Activated B cell treated with CpG ODN at 0.5 μM for 24 hours (primary cell): ENCODE results near the gene C5orf58. TPM values are rescaled to one million over a fixed set of nuclear protein-coding genes. Genes with fewer than 3 reads are reported as not detected.

ENCODE experiments used
- ATAC-seq: fragments of 200-7000 bp; cut with Tn5 transposase; one replicate; pipeline ENCODE4 v1.10.0; 2021; ENCODE audit warnings: low read depth, mild to moderate bottlenecking, moderate library complexity
- CTCF ChIA-PET: fragments of 350-600 bp; sonication (Branson Sonifier 250); formaldehyde crosslinking; loops from one replicate; lab custom pipeline; 2021; ENCODE audit warnings: antibody characterized with exemption; lab: Charles Lee
- POLR2A ChIA-PET: fragments of 350-600 bp; sonication (Branson Sonifier 250); formaldehyde crosslinking; loops from one replicate; lab custom pipeline; 2021; ENCODE audit warnings: antibody characterized with exemption; lab: Charles Lee
- DNase-seq: peaks from one replicate; pipeline ENCODE4 v3.0.0; 2022
- H3K27ac Mint-ChIP-seq: one replicate; pipeline ENCODE4 v1.8.0; 2020; ENCODE audit warnings: mixed read lengths
- H3K27me3 Mint-ChIP-seq: one replicate; pipeline ENCODE4 v1.8.0; 2021; ENCODE audit warnings: mixed read lengths
- H3K36me3 Mint-ChIP-seq: one replicate; pipeline ENCODE4 v1.8.0; 2021; ENCODE audit warnings: low read depth, mixed read lengths
- H3K4me1 Mint-ChIP-seq: one replicate; pipeline ENCODE4 v1.8.0; 2021; ENCODE audit warnings: mixed read lengths
- H3K4me3 Mint-ChIP-seq: one replicate; pipeline ENCODE4 v1.8.0; 2020; ENCODE audit warnings: mild to moderate bottlenecking, mixed read lengths
- H3K9me3 Mint-ChIP-seq: one replicate; pipeline ENCODE4 v1.8.0; 2020; ENCODE audit warnings: mixed read lengths
- intact Hi-C: fragments of 100-400 bp; cut with micrococcal nuclease; formaldehyde crosslinking; loops from one replicate; pipeline ENCODE4 v1.15.1; 2024
- total RNA-seq: library from RNA; stranded (reverse); gene quantifications from 2 replicates; pipeline ENCODE4 v1.2.3, GENCODE V29; 2022
- TF ChIP-seq, protein P1 (sequence below): fragments of 200-600 bp; IDR thresholded peaks from one replicate; pipeline ENCODE4 v1.8.0; 2022; ENCODE audit warnings: antibody characterized with exemption, mild to moderate bottlenecking

C5orf58 gene
- total RNA-seq, 1 donor from 2014 or later: not detected

DNA sequence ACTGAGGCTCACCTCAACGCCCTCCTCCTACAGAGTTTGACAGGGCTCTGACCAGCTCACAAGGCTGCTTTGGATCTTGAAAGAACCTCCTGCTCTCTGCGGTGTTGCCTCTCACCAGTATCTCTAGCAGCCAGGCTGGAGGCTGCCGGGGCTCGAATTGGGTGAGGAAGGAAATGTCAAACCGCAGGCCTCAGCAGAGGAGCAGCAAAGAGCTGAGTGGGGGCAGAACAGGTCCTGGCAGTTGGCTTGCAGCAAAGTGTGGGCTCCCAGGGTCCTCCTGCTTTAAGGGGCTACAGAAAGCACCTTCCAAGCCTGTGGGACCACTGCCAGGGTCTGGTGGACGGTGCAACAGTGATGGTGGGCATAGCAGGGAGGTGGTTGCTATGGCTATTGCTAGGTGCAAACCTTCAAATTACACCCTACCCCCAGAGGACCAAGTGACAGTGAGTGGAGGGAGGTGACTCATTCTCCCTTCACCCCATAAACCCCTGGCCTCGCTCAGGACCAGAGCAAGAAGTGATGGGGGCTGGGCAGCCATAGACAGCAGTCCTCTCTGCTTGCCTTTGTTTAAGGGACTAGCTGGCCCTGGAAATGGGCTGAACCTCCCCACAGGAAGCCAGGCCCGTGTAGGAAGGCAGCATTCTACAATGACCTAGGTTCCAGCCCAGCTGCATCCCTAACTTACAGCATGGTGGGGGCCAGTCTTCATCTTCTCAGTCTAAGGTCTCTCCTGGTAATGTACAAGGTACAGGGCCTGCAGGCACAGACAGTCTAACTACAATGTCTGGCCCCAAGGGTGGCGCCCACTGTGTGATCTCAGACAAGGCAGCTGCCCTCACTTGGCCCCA is 46.0 kb downstream of the C5orf58 start:
- DNase-seq: peak; percentile 62
- H3K27me3 Mint-ChIP-seq: no peaks in the 10 kb centered on the region
- peak overlapping the region; percentile 95 for H3K27ac Mint-ChIP-seq
- POLR2A ChIA-PET: interaction anchor here (0.6 to 4.5 kb wide), 8 partner anchors 9 to 61 kb away, joined by 3 to 69 read pairs (median 8); partner anchors contain the start of gene LCP2
- intact Hi-C loops: loop anchor here (1.0 to 5.0 kb wide), 4 partner anchors 14 to 697 kb away; partner anchors contain the start of genes LCP2 and SPDL1
- TF ChIP-seq, protein P1, sequence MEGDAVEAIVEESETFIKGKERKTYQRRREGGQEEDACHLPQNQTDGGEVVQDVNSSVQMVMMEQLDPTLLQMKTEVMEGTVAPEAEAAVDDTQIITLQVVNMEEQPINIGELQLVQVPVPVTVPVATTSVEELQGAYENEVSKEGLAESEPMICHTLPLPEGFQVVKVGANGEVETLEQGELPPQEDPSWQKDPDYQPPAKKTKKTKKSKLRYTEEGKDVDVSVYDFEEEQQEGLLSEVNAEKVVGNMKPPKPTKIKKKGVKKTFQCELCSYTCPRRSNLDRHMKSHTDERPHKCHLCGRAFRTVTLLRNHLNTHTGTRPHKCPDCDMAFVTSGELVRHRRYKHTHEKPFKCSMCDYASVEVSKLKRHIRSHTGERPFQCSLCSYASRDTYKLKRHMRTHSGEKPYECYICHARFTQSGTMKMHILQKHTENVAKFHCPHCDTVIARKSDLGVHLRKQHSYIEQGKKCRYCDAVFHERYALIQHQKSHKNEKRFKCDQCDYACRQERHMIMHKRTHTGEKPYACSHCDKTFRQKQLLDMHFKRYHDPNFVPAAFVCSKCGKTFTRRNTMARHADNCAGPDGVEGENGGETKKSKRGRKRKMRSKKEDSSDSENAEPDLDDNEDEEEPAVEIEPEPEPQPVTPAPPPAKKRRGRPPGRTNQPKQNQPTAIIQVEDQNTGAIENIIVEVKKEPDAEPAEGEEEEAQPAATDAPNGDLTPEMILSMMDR: no peak
- H3K4me3 Mint-ChIP-seq: peak overlapping the region; percentile 71
- H3K9me3 Mint-ChIP-seq: peaks cover 7% of the 10 kb centered on the region
- CTCF ChIA-PET: interaction anchor here (0.6 to 15.7 kb wide), 9 partner anchors 10 to 61 kb away, joined by 3 to 289 read pairs (median 5); no protein-coding TSS in a partner anchor
- H3K36me3 Mint-ChIP-seq: peaks cover 5% of the 10 kb centered on the region
- H3K4me1 Mint-ChIP-seq: peaks cover 55% of the 10 kb centered on the region
- peak; percentile 86 for ATAC-seq

DNA sequence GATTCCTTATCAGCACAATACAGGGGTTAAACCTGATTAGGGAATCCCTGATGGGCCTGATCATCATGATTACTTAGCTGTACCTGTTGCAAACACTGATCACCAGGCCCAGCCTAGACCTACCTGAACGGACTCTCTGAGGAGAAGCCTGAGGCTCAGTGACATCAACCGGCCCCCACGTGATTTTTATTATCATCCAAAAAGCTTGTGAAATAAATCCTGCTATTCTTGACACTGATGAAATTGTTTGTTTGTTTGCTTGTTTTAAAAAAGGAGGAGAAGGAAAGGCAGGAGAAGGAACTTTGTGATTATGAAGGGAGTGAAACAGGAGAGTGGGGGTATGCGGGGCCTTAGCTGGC is 46.7 kb downstream of the C5orf58 start:
- Mint-ChIP-seq H3K9me3 (peaks cover 12% of the 10 kb centered on the region), H3K36me3 (peaks cover 7% of the 10 kb centered on the region), H3K27ac (peak overlapping the region; percentile 95), H3K4me3 (peak overlapping the region; percentile 71), H3K27me3 (no peaks in the 10 kb centered on the region), H3K4me1 (peaks cover 53% of the 10 kb centered on the region)
- ATAC-seq (no peak), DNase-seq (no peak)
- intact Hi-C loops: loop anchor here (1.0 to 5.0 kb wide), 3 partner anchors 14 to 697 kb away; partner anchors contain the start of genes LCP2 and SPDL1
- CTCF ChIA-PET: interaction anchor here (1.1 to 15.7 kb wide), 6 partner anchors 12 to 60 kb away, joined by 3 to 289 read pairs (median 5); no protein-coding TSS in a partner anchor
- TF ChIP-seq, protein P1: no peak
- POLR2A ChIA-PET: interaction anchor here (1.0 to 4.5 kb wide), 6 partner anchors 8 to 52 kb away, joined by 4 to 69 read pairs (median 12); partner anchors contain the start of gene LCP2

DNA sequence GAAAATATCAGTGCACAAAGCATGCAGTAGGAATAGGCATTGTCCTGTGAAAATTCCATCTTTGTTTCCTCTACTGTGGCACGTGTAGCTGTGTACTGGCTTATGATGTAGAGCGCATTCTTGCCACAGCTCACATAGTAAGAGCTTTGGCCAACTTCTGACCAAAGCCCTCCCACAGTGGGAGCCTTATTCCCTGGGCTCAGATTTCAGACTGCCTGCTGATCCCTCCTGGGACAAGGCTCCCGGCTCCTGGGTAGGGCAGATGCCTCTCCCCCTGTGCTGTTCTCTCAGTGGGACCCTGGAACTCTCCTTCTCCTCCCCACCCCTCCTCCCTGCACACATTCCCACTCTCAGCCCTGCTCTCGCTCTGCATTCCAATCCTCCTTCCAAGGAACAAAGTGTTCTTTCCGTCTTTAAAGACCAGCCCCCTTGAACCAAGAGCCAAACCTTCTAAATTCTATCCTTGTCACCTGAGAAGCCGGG is 47.3 kb downstream of the C5orf58 start:
- ChIA-PET CTCF (interaction anchor here (1.3 to 15.7 kb wide), 3 partner anchors 13 to 60 kb away, joined by 5 to 289 read pairs (median 5); no protein-coding TSS in a partner anchor), POLR2A (interaction anchor here (0.5 to 4.5 kb wide), 5 partner anchors 13 to 289 kb away, joined by 4 to 69 read pairs (median 17); partner anchors contain the start of gene LCP2)
- DNase-seq (no peak), ATAC-seq (no peak)
- no peak overlapping the region for H3K4me3 Mint-ChIP-seq
- peaks cover 13% of the 10 kb centered on the region for H3K9me3 Mint-ChIP-seq
- peak overlapping the region; percentile 95 for H3K27ac Mint-ChIP-seq
- TF ChIP-seq, protein P1: no peak
- peaks cover 11% of the 10 kb centered on the region for H3K36me3 Mint-ChIP-seq
- intact Hi-C loops: no loop called here
- no peaks in the 10 kb centered on the region for H3K27me3 Mint-ChIP-seq
- H3K4me1 Mint-ChIP-seq: peaks cover 51% of the 10 kb centered on the region

DNA sequence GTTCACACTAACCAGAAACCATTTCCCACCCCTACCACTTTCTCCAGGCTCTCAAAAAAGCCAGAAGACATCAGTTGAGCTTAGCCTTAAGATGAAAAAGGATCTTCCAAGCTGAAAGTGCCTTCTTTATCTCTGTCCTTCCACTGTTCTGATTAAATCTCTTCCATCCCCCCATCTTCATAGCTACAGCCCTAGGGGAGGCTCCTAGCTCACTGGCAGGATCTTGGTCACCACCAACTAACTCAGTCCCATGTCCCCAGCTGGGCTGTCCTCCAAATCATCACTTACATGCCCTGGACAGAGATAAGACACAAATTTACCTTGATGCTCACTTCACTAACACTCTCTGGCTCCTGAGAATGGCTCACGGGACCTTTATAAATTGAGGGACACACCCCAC is 50.5 kb downstream of the C5orf58 start:
- DNase-seq: no peak
- no peak for ATAC-seq
- Mint-ChIP-seq H3K27ac (no peak overlapping the region), H3K27me3 (peaks cover 2% of the 10 kb centered on the region), H3K4me3 (no peak overlapping the region), H3K36me3 (peaks cover 23% of the 10 kb centered on the region), H3K9me3 (peaks cover 18% of the 10 kb centered on the region), H3K4me1 (peaks cover 21% of the 10 kb centered on the region)
- intact Hi-C loops: no loop called here
- TF ChIP-seq, protein P1: no peak
- ChIA-PET CTCF (interaction anchor here (1.0 to 1.7 kb wide), 4 partner anchors 8 to 55 kb away, joined by 3 to 8 read pairs (median 4); no protein-coding TSS in a partner anchor), POLR2A (interaction anchor here (0.7 to 1.8 kb wide), 3 partner anchors 10 to 48 kb away, joined by 4 to 11 read pairs (median 7); partner anchors contain the start of gene LCP2)
